Naive thymus-derived CD8-positive, alpha-beta T cell (primary cell): Measurements from ENCODE around the gene PHC2. TPM values are rescaled to one million over a fixed set of nuclear protein-coding genes. Genes with fewer than 3 reads are reported as not detected.
A peak's percentile ranks its signal among the peaks of the same experiment; 100 is the strongest.

Experiments
- ATAC-seq, 2 donors: fragments of 150-1000 bp; cut with Tn5 transposase in 1 of 2; sonication (Bioruptor Pico), chemical (Tn5 transposase) in 1 of 2; 1 replicate in 1 of 2; 2 replicates in 1 of 2; pipeline ENCODE4 v1.10.0; 2021; ENCODE audit warnings: mild to moderate bottlenecking in 2 of 2, moderate library complexity in 2 of 2
- POLR2A ChIA-PET: fragments of 350-600 bp; sonication (Branson Sonifier 250); formaldehyde crosslinking; loops from one replicate; lab custom pipeline; 2021; ENCODE audit warnings: antibody characterized with exemption; lab: Charles Lee
- DNase-seq, 10 donors: peaks; one replicate each; pipeline versions ENCODE4 v3.0.0 to v3.0.0-alpha.2; 2020 to 2022
- H3K27ac Mint-ChIP-seq, 10 donors: one replicate each; pipeline ENCODE4 v1.8.0; 2020 to 2022; ENCODE audit warnings: mild to moderate bottlenecking in 10 of 10, mixed read lengths in 10 of 10, moderate library complexity in 4 of 10, inconsistent platforms in 1 of 10
- H3K27me3 Mint-ChIP-seq, 5 donors: one replicate each; pipeline ENCODE4 v1.8.0; 2021 to 2022; ENCODE audit warnings: mixed read lengths in 5 of 5
- H3K36me3 Mint-ChIP-seq, 3 donors: one replicate each; pipeline ENCODE4 v1.8.0; 2020 to 2022; ENCODE audit warnings: mixed read lengths in 3 of 3, mild to moderate bottlenecking in 2 of 3, inconsistent platforms in 1 of 3
- H3K4me1 Mint-ChIP-seq, 4 donors: one replicate each; pipeline ENCODE4 v1.8.0; 2021 to 2022; ENCODE audit warnings: mixed read lengths in 4 of 4
- H3K4me3 Mint-ChIP-seq, 10 donors: one replicate each; pipeline ENCODE4 v1.8.0; 2020 to 2022; ENCODE audit warnings: mild to moderate bottlenecking in 10 of 10, mixed read lengths in 10 of 10, moderate library complexity in 6 of 10, inconsistent platforms in 1 of 10
- H3K9me3 Mint-ChIP-seq, 9 donors: one replicate each; pipeline ENCODE4 v1.8.0; 2020 to 2022; ENCODE audit warnings: mixed read lengths in 9 of 9, mild to moderate bottlenecking in 3 of 9, inconsistent platforms in 1 of 9, moderate library complexity in 1 of 9
- polyA plus RNA-seq, 3 donors: library from polyadenylated mRNA; unstranded; fragments of 300-500 nt; fragmentation: Illumina TruSeq; gene quantifications; one replicate each; pipeline ENCODE4 v1.2.3, GENCODE V29; 2021
- total RNA-seq, 8 experiments: library from RNA in 2 of 8; stranded (reverse) in 2 of 8; gene quantifications; one replicate each; pipeline ENCODE4 v1.2.3 and lab custom pipeline; 2021 to 2026

Gene PHC2
- total and polyA plus RNA-seq, 5 experiments from 2014 or later: 11.8 to 38.4 (median 36.3) TPM

- Mint-ChIP-seq H3K27me3 (peaks cover 0 to 1% (median 0%) of the 10 kb centered on the region in 5 donors), H3K4me1 (peaks cover 0 to 6% (median 2%) of the 10 kb centered on the region in 4 donors), H3K9me3 (no peaks in the 10 kb centered on the region), H3K27ac (no peak overlapping the region), H3K36me3 (no peaks in the 10 kb centered on the region), H3K4me3 (no peak overlapping the region)
- POLR2A ChIA-PET: no interaction called here
- DNase-seq: no peak
- no peak for ATAC-seq
Measured at GRCh38 chr1:33369764-33370163, 61.1 kb downstream of the PHC2 start.

DNA sequence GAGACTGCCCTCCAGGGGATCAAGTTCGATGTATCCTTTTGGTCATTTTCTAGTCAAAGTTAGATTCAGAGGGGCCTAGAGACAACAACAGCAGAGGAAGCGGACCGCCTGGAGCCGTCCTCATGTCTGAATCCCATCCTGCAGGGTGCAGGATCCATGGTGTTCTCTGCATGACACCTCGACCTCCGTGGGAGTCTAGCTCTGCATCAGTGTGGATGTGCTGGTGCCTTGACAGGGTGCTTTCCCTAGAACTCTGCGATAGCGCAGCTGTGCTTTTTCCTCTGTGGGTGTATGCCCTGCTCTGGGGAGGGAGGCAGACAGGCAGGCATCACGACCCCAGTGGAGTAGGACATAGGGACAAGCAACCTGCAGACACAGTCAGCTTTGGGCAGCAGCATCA lies 61.8 kb downstream of the PHC2 start:
- peaks cover 0 to 6% (median 2%) of the 10 kb centered on the region in 4 donors for H3K4me1 Mint-ChIP-seq
- no peak overlapping the region for H3K27ac Mint-ChIP-seq
- POLR2A ChIA-PET: no interaction called here
- H3K4me3 Mint-ChIP-seq: no peak overlapping the region
- H3K9me3 Mint-ChIP-seq: no peaks in the 10 kb centered on the region
- ATAC-seq (no peak), DNase-seq (no peak)
- no peaks in the 10 kb centered on the region for H3K36me3 Mint-ChIP-seq
- H3K27me3 Mint-ChIP-seq: peaks cover 0 to 3% (median 0%) of the 10 kb centered on the region in 5 donors

GRCh38 chr1:33368431-33368830 lies 62.5 kb downstream of the PHC2 start:
- POLR2A ChIA-PET: no interaction called here
- DNase-seq (no peak), ATAC-seq (no peak)
- H3K4me3 Mint-ChIP-seq: no peak overlapping the region
- H3K36me3 Mint-ChIP-seq: no peaks in the 10 kb centered on the region
- H3K27ac Mint-ChIP-seq: no peak overlapping the region
- H3K4me1 Mint-ChIP-seq: peaks cover 0 to 6% (median 2%) of the 10 kb centered on the region in 4 donors
- H3K9me3 Mint-ChIP-seq: no peaks in the 10 kb centered on the region
- H3K27me3 Mint-ChIP-seq: peaks cover 0 to 3% (median 0%) of the 10 kb centered on the region in 5 donors

DNA sequence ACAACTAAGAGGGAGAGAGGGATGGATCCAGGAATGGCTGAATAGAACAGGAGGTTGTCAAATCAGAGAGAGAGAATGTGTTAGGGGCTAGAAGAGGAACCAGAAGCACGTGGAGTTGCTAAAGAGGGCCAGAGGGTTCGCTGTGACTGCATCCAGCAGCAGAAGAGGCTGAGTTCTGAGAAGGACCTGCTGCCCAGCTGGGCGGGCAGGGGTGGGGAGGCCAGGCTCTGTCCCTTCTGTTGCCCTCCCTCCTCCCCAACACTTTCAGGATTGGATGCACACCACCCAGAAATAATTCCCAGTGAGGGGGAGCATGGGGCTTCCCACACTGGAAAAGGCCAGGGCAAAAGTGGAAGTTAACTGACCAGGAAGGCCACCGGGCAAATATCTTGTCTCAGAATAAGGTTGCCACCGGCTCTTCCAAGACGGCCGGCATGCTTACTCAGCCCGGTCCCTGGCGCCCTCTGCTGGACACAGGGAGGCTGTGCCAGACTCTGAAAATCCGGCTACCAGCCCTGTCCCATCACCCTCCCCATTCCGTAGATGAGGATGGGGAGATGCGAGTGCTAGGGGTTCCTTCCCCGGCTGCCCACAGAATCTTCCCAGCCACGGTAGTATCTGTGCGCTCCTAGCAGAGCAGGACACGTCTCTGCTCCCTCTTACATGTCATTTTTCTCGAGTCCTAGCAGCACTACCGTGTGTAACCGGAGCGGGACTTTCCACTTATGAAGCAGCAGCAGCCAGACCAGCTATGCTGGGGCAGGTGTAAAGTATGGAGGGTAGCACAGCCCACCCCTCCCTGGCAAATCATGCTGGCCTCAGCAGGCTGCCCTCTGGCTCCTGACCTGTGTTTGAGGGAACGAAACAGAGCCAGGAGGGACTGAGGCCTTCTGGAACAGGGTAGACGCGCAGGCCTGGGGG lies 63.1 kb downstream of the PHC2 start:
- DNase-seq (peak; percentile 68 to 91 (median 82)), ATAC-seq (peak; percentile 96 to 100)
- H3K4me3 Mint-ChIP-seq: no peak overlapping the region
- peak overlapping the region in 1 of 10 donors; percentile 76 for H3K27ac Mint-ChIP-seq
- POLR2A ChIA-PET: no interaction called here
- no peaks in the 10 kb centered on the region for H3K9me3 Mint-ChIP-seq
- H3K36me3 Mint-ChIP-seq: no peaks in the 10 kb centered on the region
- H3K27me3 Mint-ChIP-seq: peaks cover 0 to 3% (median 0%) of the 10 kb centered on the region in 5 donors
- peaks cover 0 to 6% (median 2%) of the 10 kb centered on the region in 4 donors for H3K4me1 Mint-ChIP-seq

GRCh38 chr1:33366762-33367484 lies 64.0 kb downstream of the PHC2 start:
- H3K27ac Mint-ChIP-seq: peak overlapping the region in 1 of 10 donors; percentile 76
- POLR2A ChIA-PET: no interaction called here

DNA sequence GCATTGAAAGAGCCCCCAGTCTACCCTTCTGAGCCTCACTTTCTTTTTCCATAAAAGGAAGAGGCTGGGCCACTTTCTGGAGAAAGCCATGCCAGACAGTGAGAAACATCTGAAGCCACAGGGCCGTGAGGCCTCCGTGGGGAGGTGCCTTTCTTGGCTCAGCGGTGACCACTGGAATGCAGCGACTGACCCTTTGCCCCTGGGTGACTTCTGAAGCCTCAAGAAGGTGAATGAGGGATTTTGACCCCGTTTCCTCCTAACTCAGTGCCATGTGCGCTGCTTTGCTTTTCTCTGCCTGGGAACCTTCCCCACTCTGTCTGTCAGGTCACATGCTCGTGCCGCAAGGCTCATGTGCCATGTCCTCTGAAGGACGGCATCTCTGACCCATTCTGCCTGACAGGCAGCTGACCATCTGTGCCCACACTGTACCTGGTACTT lies 65.3 kb downstream of the PHC2 start:
- Mint-ChIP-seq H3K9me3 (no peaks in the 10 kb centered on the region), H3K36me3 (no peaks in the 10 kb centered on the region), H3K27me3 (peaks cover 0 to 3% (median 0%) of the 10 kb centered on the region in 5 donors), H3K4me1 (peaks cover 0 to 9% (median 3%) of the 10 kb centered on the region in 4 donors), H3K27ac (peak overlapping the region in 1 of 10 donors; percentile 78), H3K4me3 (no peak overlapping the region)
- ATAC-seq: no peak
- POLR2A ChIA-PET: no interaction called here
- DNase-seq: no peak

More at GRCh38 chr1:33366762-33367484, 64.0 kb downstream of the PHC2 start:
- Mint-ChIP-seq H3K4me1 (peaks cover 0 to 6% (median 2%) of the 10 kb centered on the region in 4 donors), H3K27me3 (peaks cover 0 to 3% (median 0%) of the 10 kb centered on the region in 5 donors), H3K36me3 (no peaks in the 10 kb centered on the region), H3K4me3 (no peak overlapping the region), H3K9me3 (no peaks in the 10 kb centered on the region)
- ATAC-seq (no peak), DNase-seq (no peak)

- peak overlapping the region in 1 of 10 donors; percentile 63 for H3K27ac Mint-ChIP-seq
- no peaks in the 10 kb centered on the region for H3K9me3 Mint-ChIP-seq
- ATAC-seq (no peak), DNase-seq (no peak)
- POLR2A ChIA-PET: no interaction called here
- H3K36me3 Mint-ChIP-seq: no peaks in the 10 kb centered on the region
- peaks cover 0 to 9% (median 3%) of the 10 kb centered on the region in 4 donors for H3K4me1 Mint-ChIP-seq
- H3K4me3 Mint-ChIP-seq: no peak overlapping the region
- H3K27me3 Mint-ChIP-seq: peaks cover 0 to 3% (median 0%) of the 10 kb centered on the region in 5 donors
Measured at GRCh38 chr1:33364565-33364918, 66.4 kb downstream of the PHC2 start.

GRCh38 chr1:33363470-33363861 lies 67.4 kb downstream of the PHC2 start:
- H3K9me3 Mint-ChIP-seq: no peaks in the 10 kb centered on the region
- POLR2A ChIA-PET: no interaction called here
- H3K27ac Mint-ChIP-seq: peak overlapping the region in 1 of 10 donors; percentile 22
- no peak for ATAC-seq
- H3K36me3 Mint-ChIP-seq: no peaks in the 10 kb centered on the region
- H3K27me3 Mint-ChIP-seq: peaks cover 0 to 3% (median 0%) of the 10 kb centered on the region in 5 donors
- H3K4me1 Mint-ChIP-seq: peaks cover 0 to 9% (median 3%) of the 10 kb centered on the region in 4 donors
- no peak for DNase-seq
- no peak overlapping the region for H3K4me3 Mint-ChIP-seq

DNA sequence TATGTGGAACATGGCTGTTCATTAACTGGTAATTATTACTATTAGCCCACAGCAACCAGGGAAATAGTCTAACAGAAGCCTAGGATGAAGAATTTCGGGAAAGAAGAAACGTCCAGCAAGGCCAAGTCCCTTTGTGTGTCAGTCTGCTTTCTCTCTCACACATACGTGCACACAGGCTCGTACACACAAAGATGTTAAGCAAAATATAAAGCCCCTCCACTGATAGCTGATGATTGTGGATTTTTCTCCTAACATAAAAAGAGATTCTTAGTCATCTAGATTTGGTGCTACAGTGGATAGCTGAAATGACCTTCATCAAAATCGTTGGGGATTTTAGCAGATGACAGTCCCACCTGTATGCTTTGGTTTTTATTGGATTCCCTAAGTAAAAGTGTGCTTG lies 67.9 kb downstream of the PHC2 start:
- Mint-ChIP-seq H3K9me3 (no peaks in the 10 kb centered on the region), H3K27me3 (peaks cover 0 to 4% (median 0%) of the 10 kb centered on the region in 5 donors), H3K27ac (no peak overlapping the region), H3K4me3 (no peak overlapping the region), H3K36me3 (no peaks in the 10 kb centered on the region), H3K4me1 (peaks cover 0 to 9% (median 3%) of the 10 kb centered on the region in 4 donors)
- ATAC-seq: no peak
- DNase-seq: no peak
- POLR2A ChIA-PET: no interaction called here

- no peaks in the 10 kb centered on the region for H3K36me3 Mint-ChIP-seq
- DNase-seq (no peak), ATAC-seq (no peak)
- POLR2A ChIA-PET: interaction anchor here (0.6 kb wide), 1 partner anchor 58 kb away, joined by 5 read pairs; no protein-coding TSS in a partner anchor
- no peak overlapping the region for H3K4me3 Mint-ChIP-seq
- peaks cover 0 to 3% (median 0%) of the 10 kb centered on the region in 5 donors for H3K27me3 Mint-ChIP-seq
- no peak overlapping the region for H3K27ac Mint-ChIP-seq
- H3K4me1 Mint-ChIP-seq: peaks cover 0 to 4% (median 0%) of the 10 kb centered on the region in 4 donors
- H3K9me3 Mint-ChIP-seq: no peaks in the 10 kb centered on the region
Measured at GRCh38 chr1:33361532-33362235, 69.2 kb downstream of the PHC2 start.

GRCh38 chr1:33360367-33360766 lies 70.5 kb downstream of the PHC2 start:
- POLR2A ChIA-PET: no interaction called here
- Mint-ChIP-seq H3K4me3 (no peak overlapping the region), H3K4me1 (peaks cover 0 to 4% (median 0%) of the 10 kb centered on the region in 4 donors), H3K27me3 (peaks cover 0 to 3% (median 0%) of the 10 kb centered on the region in 5 donors), H3K27ac (no peak overlapping the region), H3K9me3 (no peaks in the 10 kb centered on the region), H3K36me3 (no peaks in the 10 kb centered on the region)
- ATAC-seq (no peak), DNase-seq (no peak)

- DNase-seq (no peak), ATAC-seq (no peak)
- no peaks in the 10 kb centered on the region for H3K9me3 Mint-ChIP-seq
- POLR2A ChIA-PET: no interaction called here
- H3K4me3 Mint-ChIP-seq: no peak overlapping the region
- H3K27me3 Mint-ChIP-seq: peaks cover 0 to 3% (median 0%) of the 10 kb centered on the region in 5 donors
- H3K27ac Mint-ChIP-seq: no peak overlapping the region
- peaks cover 0 to 4% (median 0%) of the 10 kb centered on the region in 4 donors for H3K4me1 Mint-ChIP-seq
- H3K36me3 Mint-ChIP-seq: no peaks in the 10 kb centered on the region
Measured at GRCh38 chr1:33359931-33360330, 71.0 kb downstream of the PHC2 start.
